ENCODE measurements around the gene TGDS.
A peak's percentile ranks its signal among the peaks of the same experiment; 100 is the strongest.

The TGDS gene

GRCh38 chr13:94549232-94550061 is 46.5 kb downstream of the TGDS start:
- DNase-seq (ENCODE audit: low spot score), result peak; percentile 92
- TF ChIP-seq CTCF (IDR thresholded peaks at IDR 0.05; ENCODE audit: borderline replicate concordance, control extremely low read depth, extremely low read depth, insufficient read depth, missing control alignments), result no peak
- in situ Hi-C loops (cut with MboI; ENCODE audit: low sequenced_read_pairs, unreplicated experiment), result no loop called here

GRCh38 chr13:94548821-94549231 is 47.1 kb downstream of the TGDS start:
- in situ Hi-C loops (cut with MboI; ENCODE audit: low sequenced_read_pairs, unreplicated experiment), result no loop called here
- no peak for DNase-seq (ENCODE audit: low spot score)
- TF ChIP-seq CTCF (IDR thresholded peaks at IDR 0.05; ENCODE audit: borderline replicate concordance, control extremely low read depth, extremely low read depth, insufficient read depth, missing control alignments), result peak; percentile 21

- DNase-seq (ENCODE audit: low spot score), result peak; percentile 19
- no peak for TF ChIP-seq CTCF (IDR thresholded peaks at IDR 0.05; ENCODE audit: borderline replicate concordance, control extremely low read depth, extremely low read depth, insufficient read depth, missing control alignments)
- in situ Hi-C loops (cut with MboI; ENCODE audit: low sequenced_read_pairs, unreplicated experiment), result no loop called here
Observed at GRCh38 chr13:94548382-94548781, 47.6 kb downstream of the TGDS start.

- DNase-seq (ENCODE audit: low spot score), result no peak
- no peak for TF ChIP-seq CTCF (IDR thresholded peaks at IDR 0.05; ENCODE audit: borderline replicate concordance, control extremely low read depth, extremely low read depth, insufficient read depth, missing control alignments)
- in situ Hi-C loops (cut with MboI; ENCODE audit: low sequenced_read_pairs, unreplicated experiment), result no loop called here
Observed at GRCh38 chr13:94546061-94546839, 49.7 kb downstream of the TGDS start.

GRCh38 chr13:94544922-94545321 is 51.0 kb downstream of the TGDS start:
- in situ Hi-C loops (cut with MboI; ENCODE audit: low sequenced_read_pairs, unreplicated experiment), result no loop called here
- DNase-seq (ENCODE audit: low spot score), result no peak
- TF ChIP-seq CTCF (IDR thresholded peaks at IDR 0.05; ENCODE audit: borderline replicate concordance, control extremely low read depth, extremely low read depth, insufficient read depth, missing control alignments), result no peak

- TF ChIP-seq CTCF (IDR thresholded peaks at IDR 0.05; ENCODE audit: borderline replicate concordance, control extremely low read depth, extremely low read depth, insufficient read depth, missing control alignments), result no peak
- no peak for DNase-seq (ENCODE audit: low spot score)
- in situ Hi-C loops (cut with MboI; ENCODE audit: low sequenced_read_pairs, unreplicated experiment), result no loop called here
Observed at GRCh38 chr13:94542917-94543316, 53.0 kb downstream of the TGDS start.

Data from GM13976 (cell line).